OCI-LY1 (cell line): ENCODE results near the gene GAPDH.

ENCODE experiments used
- CTCF ChIP-seq: fragments of 200-600 bp; sonication (generic), shearing (Covaris generic); IDR thresholded peaks from 2 replicates; pipeline ENCODE4 v1.5.1; 2017; ENCODE audit warnings: mild to moderate bottlenecking, antibody characterized with exemption, low read length, moderate library complexity, mixed read lengths
- EZH2 ChIP-seq: fragments of 200-600 bp; sonication (generic), shearing (Covaris generic); IDR thresholded peaks from 2 replicates; pipeline ENCODE4 v1.8.0; 2017; ENCODE audit warnings: borderline replicate concordance, mixed run types, mild to moderate bottlenecking, antibody characterized with exemption, low read length, moderate library complexity, mixed read lengths

- TF ChIP-seq CTCF: no peak
- no peak for TF ChIP-seq EZH2
Measured at GRCh38 chr12:6534695-6534944, 303 bp downstream of the GAPDH start.
